Lower leg skin (tissue), 3 donors: Measurements from ENCODE around the gene TOR4A.

Experiments
- POLR2A ChIP-seq, 2 donors: fragments of 450-650 bp; IDR thresholded peaks; one replicate each; pipeline ENCODE4 v1.6.1; 2016 to 2017; ENCODE audit warnings: antibody characterized with exemption in 2 of 2, mild to moderate bottlenecking in 1 of 2, moderate library complexity in 1 of 2
- TF ChIP-seq, protein P1 (sequence below), 3 donors: fragments of 450-650 bp; IDR thresholded peaks; one replicate each; pipeline ENCODE4 v1.5.1; 2016; ENCODE audit warnings: antibody characterized with exemption in 3 of 3, mild to moderate bottlenecking in 3 of 3, moderate library complexity in 2 of 3

DNA sequence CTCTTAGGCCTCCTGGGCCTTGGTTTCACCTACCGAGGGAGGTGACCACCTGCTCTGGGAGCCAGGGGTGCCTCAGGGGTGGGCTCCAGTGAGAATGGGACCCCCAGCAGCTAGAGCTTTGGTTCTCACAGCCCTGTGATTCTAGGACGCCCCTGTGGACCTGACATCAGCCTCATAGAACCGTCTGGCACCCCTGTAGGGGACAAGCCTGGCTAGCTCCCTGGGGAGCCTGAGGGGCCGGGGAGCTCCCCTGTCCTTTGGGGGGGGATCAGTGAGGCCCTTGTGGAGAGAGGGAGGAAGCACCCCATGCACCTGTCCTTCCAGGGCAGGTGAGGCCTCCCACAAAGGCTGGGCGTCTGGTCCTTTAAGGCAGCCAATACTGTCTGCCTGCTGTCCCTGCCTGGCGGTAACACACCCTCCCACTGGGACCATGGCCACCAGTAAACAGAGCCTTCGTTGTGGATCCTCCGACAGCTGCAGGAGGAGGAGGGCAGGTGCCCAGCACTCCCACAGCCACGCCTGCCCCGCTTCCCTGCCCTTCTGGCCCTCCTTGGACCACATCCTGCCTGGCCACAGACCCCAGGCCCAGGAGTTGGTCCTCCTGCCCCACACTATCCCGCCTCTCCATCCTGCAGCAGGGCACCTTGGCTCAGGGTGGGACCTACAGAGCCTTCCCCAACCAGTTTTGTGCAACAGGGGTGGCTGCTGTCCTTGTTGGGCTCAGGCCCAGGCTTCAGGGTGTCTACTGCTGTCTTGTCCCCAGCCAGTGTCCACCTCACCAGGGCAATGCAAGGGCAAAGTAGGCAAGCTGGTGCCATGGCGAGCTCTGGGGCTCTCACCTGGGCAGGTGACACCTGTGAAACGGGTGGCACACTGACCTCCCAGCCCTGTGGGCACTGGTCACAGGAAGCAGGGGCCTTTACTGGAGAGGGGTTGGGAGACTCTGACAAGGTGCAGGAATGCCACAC, 39.5 kb upstream of the TOR4A start:
- TF ChIP-seq, protein P1, sequence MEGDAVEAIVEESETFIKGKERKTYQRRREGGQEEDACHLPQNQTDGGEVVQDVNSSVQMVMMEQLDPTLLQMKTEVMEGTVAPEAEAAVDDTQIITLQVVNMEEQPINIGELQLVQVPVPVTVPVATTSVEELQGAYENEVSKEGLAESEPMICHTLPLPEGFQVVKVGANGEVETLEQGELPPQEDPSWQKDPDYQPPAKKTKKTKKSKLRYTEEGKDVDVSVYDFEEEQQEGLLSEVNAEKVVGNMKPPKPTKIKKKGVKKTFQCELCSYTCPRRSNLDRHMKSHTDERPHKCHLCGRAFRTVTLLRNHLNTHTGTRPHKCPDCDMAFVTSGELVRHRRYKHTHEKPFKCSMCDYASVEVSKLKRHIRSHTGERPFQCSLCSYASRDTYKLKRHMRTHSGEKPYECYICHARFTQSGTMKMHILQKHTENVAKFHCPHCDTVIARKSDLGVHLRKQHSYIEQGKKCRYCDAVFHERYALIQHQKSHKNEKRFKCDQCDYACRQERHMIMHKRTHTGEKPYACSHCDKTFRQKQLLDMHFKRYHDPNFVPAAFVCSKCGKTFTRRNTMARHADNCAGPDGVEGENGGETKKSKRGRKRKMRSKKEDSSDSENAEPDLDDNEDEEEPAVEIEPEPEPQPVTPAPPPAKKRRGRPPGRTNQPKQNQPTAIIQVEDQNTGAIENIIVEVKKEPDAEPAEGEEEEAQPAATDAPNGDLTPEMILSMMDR (IDR thresholded peaks at IDR 0.05): no peak
- no peak for TF ChIP-seq POLR2A (IDR thresholded peaks at IDR 0.05)
